ENCODE results near the gene ATXN10. TPM values are rescaled to one million over a fixed set of nuclear protein-coding genes. Genes with fewer than 3 reads are reported as not detected.

Gene ATXN10
- total and polyA plus RNA-seq, 2 of the 8 experiments (the other 6 are each of a cell fraction or from before 2014, with no cell fraction given), result 134 to 210 TPM

DNA sequence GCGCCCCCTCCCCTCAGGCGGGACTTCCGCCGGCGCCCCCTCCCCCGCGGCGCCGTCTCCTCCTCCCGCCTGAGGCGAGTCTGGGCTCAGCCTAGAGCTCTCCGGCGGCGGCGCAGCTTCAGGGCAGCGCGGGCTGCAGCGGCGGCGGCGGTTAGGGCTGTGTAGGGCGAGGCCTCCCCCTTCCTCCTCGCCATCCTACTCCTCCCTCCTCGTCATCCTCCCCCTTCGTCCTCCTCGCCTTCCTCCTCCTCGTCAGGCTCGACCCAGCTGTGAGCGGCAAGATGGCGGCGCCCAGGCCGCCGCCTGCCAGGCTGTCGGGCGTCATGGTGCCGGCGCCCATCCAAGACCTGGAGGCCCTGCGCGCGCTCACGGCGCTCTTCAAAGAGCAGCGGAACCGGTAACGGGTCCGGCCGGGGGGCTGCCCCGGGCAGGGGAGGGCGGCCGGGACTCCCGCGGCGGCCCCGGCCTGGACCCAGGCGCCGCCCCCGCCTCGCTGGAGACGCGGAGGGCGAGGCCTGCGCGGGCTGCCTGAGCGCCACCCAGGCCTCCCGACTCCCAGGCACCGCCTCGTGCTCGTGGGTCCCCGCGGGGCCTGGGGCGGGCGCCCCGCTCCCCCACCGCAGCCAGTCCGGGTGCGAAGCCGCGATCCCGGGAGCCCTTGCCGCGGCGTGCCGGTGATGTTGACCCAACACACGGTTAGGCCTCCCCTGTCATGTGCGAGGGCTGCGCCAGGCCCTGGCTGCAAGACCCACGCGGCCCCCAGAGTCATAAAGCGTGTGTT, at the start of gene ATXN10 (continued):
- TF ChIP-seq, protein P1, sequence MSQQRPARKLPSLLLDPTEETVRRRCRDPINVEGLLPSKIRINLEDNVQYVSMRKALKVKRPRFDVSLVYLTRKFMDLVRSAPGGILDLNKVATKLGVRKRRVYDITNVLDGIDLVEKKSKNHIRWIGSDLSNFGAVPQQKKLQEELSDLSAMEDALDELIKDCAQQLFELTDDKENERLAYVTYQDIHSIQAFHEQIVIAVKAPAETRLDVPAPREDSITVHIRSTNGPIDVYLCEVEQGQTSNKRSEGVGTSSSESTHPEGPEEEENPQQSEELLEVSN (IDR thresholded peaks at IDR 0.05), result peak; percentile 62; the same call in 1 of the 2 replicates
- 0 out of 4 replicates have a peak, but pooled peaks of 1 of the 2 experiments have one; percentile 34 for TF ChIP-seq HDAC2 (IDR thresholded peaks at IDR 0.05; ENCODE audit: borderline replicate concordance in 1 of 2, low read depth in 2 of 2, low read length in 2 of 2)
- 0 out of 2 replicates have a peak, but pooled peaks have one; percentile 11 for TF ChIP-seq TBP (IDR thresholded peaks at IDR 0.05; ENCODE audit: low read depth, low read length)
- TF ChIP-seq YY1 (IDR thresholded peaks at IDR 0.05; ENCODE audit: low read depth, low read length), result peak; percentile 97
- peak; percentile 96 for TF ChIP-seq RBBP5 (IDR thresholded peaks at IDR 0.05; ENCODE audit: borderline replicate concordance, low read depth, low read length)
- no peak for TF ChIP-seq BRCA1 (IDR thresholded peaks at IDR 0.05; ENCODE audit: low read depth, low read length)
- peak in 1 of 2 experiments; percentile 65; a peak in 3 of 4 replicates for TF ChIP-seq SIN3A (conservative IDR thresholded peaks at IDR 0.05 in 1 of 2, IDR thresholded peaks at IDR 0.05 in 1 of 2; ENCODE audit: low read depth in 1 of 2, low read length in 2 of 2)
- TF ChIP-seq POLR2AphosphoS5 (IDR thresholded peaks at IDR 0.05; ENCODE audit: low read depth, low read length), result peak; percentile 84
- TF ChIP-seq CREB1 (IDR thresholded peaks at IDR 0.05), result peak; percentile 72
- TF ChIP-seq CHD2 (IDR thresholded peaks at IDR 0.05; ENCODE audit: low read length), result no peak
- peak; percentile 54 to 86 for TF ChIP-seq POLR2A (IDR thresholded peaks at IDR 0.05; ENCODE audit: control extremely low read depth in 1 of 2, low read depth in 2 of 2, low read length in 2 of 2)
- peak; percentile 47 for TF ChIP-seq TAF7 (optimal IDR thresholded peaks at IDR 0.05; ENCODE audit: borderline replicate concordance, low read depth, low read length)
- peak; percentile 88 for TF ChIP-seq KDM4A (IDR thresholded peaks at IDR 0.05; ENCODE audit: low read depth, low read length, severe bottlenecking)
- TF ChIP-seq PHF8 (conservative IDR thresholded peaks at IDR 0.05; ENCODE audit: low read depth, low read length), result peak; percentile 89
- peak; percentile 83 for TF ChIP-seq ASH2L (IDR thresholded peaks at IDR 0.05; ENCODE audit: low read length)
- TF ChIP-seq SP2 (IDR thresholded peaks at IDR 0.05; ENCODE audit: low read length), result no peak
- TF ChIP-seq TCF12 (IDR thresholded peaks at IDR 0.05; ENCODE audit: low read depth, low read length), result no peak
- TF ChIP-seq SAP30 (IDR thresholded peaks at IDR 0.05; ENCODE audit: insufficient read depth, insufficient replicate concordance, low read length), result peak; percentile 17
- TF ChIP-seq RFX5 (IDR thresholded peaks at IDR 0.05; ENCODE audit: borderline replicate concordance, low read depth, low read length), result no peak
- TF ChIP-seq GTF2F1 (IDR thresholded peaks at IDR 0.05; ENCODE audit: borderline replicate concordance, low read depth, low read length), result no peak

Data from H1 (cell line).